ENCODE measurements around the gene LCN1.
"Not testable (repeated sequence)": the region's sequence is repeated elsewhere in the genome, so short reads cannot be mapped to it uniquely, and the experiment has no call there.

LCN1 gene

DNA sequence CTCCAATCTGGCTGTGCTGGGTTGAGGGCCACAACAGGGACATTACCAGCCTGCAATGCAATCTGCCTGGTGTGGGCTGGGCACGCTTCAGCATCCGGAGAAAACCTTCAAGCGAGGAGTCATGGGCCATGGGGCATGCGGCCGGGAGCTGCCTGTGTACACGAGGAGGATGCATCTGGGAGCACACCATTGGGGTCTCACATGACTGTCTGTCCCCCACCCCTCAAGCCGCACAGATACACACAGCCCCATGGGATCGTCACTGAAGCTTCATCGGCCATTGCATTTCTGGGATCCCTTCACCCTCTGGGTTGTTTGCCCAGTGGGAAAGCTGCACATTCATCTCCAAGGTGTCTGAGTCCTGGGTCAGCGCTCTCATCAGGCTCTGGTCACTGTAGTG lies 9.9 kb downstream of the LCN1 start:
- no peak for DNase-seq (ENCODE audit: low spot score)
- TF ChIP-seq, protein P1, sequence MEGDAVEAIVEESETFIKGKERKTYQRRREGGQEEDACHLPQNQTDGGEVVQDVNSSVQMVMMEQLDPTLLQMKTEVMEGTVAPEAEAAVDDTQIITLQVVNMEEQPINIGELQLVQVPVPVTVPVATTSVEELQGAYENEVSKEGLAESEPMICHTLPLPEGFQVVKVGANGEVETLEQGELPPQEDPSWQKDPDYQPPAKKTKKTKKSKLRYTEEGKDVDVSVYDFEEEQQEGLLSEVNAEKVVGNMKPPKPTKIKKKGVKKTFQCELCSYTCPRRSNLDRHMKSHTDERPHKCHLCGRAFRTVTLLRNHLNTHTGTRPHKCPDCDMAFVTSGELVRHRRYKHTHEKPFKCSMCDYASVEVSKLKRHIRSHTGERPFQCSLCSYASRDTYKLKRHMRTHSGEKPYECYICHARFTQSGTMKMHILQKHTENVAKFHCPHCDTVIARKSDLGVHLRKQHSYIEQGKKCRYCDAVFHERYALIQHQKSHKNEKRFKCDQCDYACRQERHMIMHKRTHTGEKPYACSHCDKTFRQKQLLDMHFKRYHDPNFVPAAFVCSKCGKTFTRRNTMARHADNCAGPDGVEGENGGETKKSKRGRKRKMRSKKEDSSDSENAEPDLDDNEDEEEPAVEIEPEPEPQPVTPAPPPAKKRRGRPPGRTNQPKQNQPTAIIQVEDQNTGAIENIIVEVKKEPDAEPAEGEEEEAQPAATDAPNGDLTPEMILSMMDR (IDR thresholded peaks at IDR 0.05; ENCODE audit: borderline replicate concordance, control extremely low read depth, extremely low read depth, insufficient read depth, missing control alignments) = no peak
- in situ Hi-C loops (cut with MboI; ENCODE audit: low sequenced_read_pairs, unreplicated experiment) = no loop called here

DNA sequence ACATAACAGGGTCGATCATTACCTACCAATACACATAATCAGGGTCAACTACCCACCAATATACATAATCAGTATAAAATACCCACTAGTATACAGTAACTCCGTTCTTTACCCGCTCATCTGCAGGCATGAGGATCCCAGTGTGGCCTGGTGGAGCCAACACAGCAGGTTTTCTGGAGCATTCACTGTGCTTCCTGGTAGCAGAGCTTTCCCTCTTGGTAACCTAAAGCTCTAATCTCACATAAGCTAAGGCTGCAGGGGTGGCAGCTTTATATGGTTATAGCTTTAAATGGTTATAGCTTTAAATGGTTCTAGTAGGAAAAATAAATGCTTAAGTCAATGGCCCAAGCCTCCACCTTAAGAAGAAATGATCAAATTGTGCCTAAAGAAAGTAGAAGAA lies 11.9 kb downstream of the LCN1 start:
- TF ChIP-seq, protein P1 (IDR thresholded peaks at IDR 0.05; ENCODE audit: borderline replicate concordance, control extremely low read depth, extremely low read depth, insufficient read depth, missing control alignments) = no peak
- in situ Hi-C loops (cut with MboI; ENCODE audit: low sequenced_read_pairs, unreplicated experiment) = no loop called here
- no peak for DNase-seq (ENCODE audit: low spot score)

DNA sequence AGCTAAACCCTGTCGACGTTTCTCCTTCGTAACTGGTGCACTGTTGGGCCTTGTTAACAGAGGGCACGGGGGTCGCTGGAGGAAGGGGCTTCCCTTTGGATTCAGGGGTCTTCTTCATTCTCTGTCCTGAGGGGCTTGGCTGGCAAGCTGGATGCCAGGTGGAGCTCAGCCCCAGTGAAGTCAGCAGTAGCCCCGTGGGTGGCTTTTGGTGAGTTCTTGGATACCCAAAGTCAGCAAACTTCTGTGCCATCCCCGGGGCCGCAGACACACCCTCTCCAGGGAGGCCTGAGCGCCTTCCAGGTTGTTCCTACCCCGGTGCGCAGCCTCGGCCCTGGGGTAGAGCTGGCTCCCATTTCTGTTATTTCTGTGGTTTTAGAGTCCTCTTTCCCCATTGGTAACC lies 12.4 kb downstream of the LCN1 start:
- TF ChIP-seq, protein P1 (IDR thresholded peaks at IDR 0.05; ENCODE audit: borderline replicate concordance, control extremely low read depth, extremely low read depth, insufficient read depth, missing control alignments) = no peak
- in situ Hi-C loops (cut with MboI; ENCODE audit: low sequenced_read_pairs, unreplicated experiment) = no loop called here
- no peak for DNase-seq (ENCODE audit: low spot score)

DNA sequence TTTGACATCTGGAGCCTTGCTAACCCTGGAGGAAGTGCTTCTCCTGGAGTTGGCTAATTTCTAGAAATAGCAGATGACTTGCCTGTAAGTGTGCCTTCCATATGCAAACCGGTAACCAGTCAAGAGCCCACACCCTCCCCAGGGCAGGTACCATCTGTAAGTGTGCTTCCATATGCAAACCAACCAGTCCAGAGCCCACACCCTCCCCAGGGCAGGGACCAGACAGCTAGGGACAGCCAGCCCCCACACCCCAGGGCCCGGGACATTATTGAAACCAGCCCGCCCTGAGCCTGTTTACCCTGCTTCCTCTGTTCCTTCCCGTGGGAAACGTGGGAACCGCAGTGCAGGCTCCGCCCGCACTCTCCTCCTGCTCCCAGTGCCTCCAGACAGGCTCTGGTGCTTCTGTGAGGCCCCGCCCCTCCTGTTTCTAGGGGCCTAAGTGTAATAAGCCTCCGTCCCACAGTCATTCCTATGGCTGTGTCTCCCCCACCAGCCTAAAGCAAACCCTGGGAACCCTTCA lies 13.0 kb downstream of the LCN1 start:
- DNase-seq (ENCODE audit: low spot score); in situ Hi-C loops (cut with MboI; ENCODE audit: low sequenced_read_pairs, unreplicated experiment): not testable (repeated sequence)

DNA sequence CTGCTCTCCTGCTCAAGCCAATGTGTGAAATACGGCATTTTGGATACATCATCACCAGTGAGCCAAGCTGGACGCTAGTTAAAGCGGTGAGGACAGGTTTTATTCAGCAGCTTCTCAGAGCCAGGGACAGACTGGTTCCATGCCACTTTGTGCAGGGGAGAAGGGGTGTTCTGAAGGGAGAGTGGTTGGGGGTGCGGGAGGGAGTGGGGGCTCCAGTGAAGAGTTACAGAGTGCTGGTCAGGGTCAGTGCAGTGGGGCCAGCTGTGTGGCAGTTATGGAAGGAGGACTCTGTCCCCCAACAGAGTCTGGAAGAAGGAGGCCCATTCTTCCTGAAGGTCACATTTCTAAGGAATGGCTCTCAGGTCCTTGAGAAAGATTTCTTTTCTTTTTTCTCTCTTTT lies 13.6 kb downstream of the LCN1 start:
- in situ Hi-C loops (cut with MboI; ENCODE audit: low sequenced_read_pairs, unreplicated experiment); DNase-seq (ENCODE audit: low spot score): not testable (repeated sequence)

DNA sequence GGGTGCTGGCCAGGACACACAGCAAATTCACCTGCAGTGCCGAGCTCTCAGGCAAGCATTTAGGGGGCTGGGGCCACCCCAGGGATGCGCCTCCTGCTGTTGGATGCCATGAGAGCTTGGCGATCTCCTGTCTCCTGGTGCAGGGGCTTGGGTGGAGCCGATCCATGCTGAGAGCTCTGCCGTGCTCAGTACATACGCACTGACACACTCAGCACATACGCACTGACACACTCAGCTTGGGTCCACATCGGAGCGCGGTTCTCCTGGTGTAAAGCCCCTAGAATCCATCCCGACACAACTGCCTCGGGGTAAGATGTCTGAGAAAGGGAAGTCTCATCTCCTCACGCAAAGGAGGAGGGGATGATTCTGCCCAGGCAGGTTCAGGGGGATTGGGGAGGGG lies 14.4 kb downstream of the LCN1 start:
- in situ Hi-C loops (cut with MboI; ENCODE audit: low sequenced_read_pairs, unreplicated experiment); DNase-seq (ENCODE audit: low spot score): not testable (repeated sequence)

DNA sequence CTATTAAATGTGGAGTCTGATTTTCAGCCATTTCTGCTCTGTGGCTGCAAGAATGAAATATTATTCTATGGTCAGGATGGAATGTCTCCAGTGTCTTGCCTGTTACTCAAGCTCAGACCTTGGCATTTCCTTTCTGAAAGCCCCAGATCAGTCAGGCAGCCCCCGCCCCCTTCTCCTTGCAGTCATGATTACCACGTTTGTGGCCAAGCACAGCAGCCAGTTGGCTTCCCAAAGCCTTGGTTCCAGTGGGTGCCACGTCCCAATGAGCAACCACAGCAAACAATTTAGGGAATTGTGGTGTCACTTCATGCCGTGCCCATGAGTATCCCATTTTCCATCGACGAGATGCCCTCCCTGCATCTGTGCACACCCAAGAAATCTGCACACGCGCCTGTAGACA lies 15.0 kb downstream of the LCN1 start:
- in situ Hi-C loops (cut with MboI; ENCODE audit: low sequenced_read_pairs, unreplicated experiment) = no loop called here

DNA sequence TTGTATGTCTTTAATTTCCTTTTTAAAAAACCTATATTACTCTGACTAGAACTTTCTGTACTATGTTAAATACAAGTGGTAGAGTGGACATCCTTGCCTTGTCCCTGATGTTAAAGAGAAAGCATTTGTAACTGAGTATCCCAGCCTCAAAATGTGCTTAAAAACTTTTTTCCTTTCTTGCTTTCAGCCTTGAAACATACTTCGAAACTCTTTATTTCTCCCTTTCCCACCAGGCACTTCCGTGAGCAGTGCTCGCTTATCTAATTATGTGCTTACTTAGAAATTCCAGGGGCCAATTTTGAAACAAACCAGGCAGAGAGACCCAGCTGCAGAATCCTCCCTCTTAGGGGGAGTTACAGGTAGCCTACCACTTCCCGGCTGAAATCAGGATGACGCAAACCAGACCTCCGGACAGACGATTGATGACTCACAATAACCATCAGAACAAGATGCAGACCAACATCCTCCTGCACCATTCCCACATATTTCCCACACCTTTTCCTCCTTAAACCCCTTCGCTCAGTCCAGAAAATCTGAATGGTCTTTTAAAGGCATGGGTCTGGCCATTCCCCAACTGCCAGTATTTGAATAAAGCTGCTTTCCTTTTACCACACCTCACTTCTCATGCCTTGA lies 22.1 kb downstream of the LCN1 start:
- DNase-seq (ENCODE audit: low spot score); in situ Hi-C loops (cut with MboI; ENCODE audit: low sequenced_read_pairs, unreplicated experiment): not testable (repeated sequence)

More for the DNA sequence above, 15.0 kb downstream of the LCN1 start:
- DNase-seq (ENCODE audit: low spot score) = no peak
- TF ChIP-seq, protein P1 (IDR thresholded peaks at IDR 0.05; ENCODE audit: borderline replicate concordance, control extremely low read depth, extremely low read depth, insufficient read depth, missing control alignments) = no peak

DNA sequence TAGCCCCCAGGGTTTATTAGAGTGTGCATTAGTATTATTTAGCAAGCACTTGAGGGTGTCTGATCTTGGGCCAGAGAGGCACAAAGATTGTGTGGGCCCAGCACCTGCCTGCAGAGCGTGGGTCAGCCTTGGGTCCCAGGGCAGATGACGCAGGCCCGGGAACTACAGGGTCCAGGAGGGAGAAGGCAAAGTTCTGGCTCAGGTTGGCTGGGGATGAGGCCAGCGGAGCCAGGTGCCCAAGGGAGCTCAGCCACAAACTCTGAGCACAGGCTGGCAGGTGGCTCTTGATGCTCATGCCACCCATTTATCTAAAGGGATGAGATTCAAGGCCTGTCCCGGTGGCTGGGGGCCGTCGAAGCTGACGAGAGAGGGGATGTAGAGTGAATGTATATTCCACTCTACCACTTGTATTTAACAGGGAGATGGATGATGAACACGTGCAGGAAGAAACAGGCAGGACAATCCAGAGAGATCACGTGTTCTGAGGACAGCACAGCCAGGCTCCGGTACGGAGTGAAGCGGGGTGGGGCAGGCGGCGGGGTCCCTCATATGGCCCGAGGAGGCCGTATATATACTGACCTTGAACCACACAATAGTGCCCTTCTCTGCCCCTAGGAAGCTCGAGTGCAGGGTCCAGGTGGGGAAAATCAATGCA lies 23.9 kb downstream of the LCN1 start:
- in situ Hi-C loops (cut with MboI; ENCODE audit: low sequenced_read_pairs, unreplicated experiment) = no loop called here
- no peak for DNase-seq (ENCODE audit: low spot score)
- TF ChIP-seq, protein P1 (IDR thresholded peaks at IDR 0.05; ENCODE audit: borderline replicate concordance, control extremely low read depth, extremely low read depth, insufficient read depth, missing control alignments) = no peak

DNA sequence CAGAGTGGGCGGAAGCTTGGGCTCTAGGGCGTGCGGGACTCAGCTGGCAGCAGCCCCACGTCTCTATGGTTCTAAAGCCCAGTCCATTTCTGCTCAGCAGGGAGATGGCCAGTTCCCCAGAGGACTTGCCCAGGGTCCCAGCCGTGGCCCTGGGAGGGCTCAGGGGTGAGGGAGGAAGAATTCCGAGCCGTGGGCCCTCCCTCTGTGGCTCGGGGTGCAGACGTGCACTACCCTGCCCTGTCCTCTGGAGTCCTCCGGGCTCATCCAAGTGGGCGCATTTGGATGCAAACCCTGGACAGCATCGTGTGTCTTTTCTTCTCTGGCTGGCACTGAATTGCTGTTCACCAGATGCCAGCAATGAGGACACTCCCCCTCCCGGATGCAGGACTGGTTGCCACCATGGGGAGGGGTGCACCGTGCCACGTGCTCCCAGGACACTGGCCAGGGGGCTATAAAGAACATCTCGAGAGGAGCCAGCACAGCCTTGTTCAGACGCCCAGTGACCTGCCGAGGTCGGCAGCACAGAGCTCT lies 24.5 kb downstream of the LCN1 start, which contains the start of gene OBP2A:
OBP2A (plus strand) TSS at position 481 of the 531 bp plus-strand sequence. CDS start 55 bp downstream, outside the sequence.
- DNase-seq (ENCODE audit: low spot score); in situ Hi-C loops (cut with MboI; ENCODE audit: low sequenced_read_pairs, unreplicated experiment): not testable (repeated sequence)

DNA sequence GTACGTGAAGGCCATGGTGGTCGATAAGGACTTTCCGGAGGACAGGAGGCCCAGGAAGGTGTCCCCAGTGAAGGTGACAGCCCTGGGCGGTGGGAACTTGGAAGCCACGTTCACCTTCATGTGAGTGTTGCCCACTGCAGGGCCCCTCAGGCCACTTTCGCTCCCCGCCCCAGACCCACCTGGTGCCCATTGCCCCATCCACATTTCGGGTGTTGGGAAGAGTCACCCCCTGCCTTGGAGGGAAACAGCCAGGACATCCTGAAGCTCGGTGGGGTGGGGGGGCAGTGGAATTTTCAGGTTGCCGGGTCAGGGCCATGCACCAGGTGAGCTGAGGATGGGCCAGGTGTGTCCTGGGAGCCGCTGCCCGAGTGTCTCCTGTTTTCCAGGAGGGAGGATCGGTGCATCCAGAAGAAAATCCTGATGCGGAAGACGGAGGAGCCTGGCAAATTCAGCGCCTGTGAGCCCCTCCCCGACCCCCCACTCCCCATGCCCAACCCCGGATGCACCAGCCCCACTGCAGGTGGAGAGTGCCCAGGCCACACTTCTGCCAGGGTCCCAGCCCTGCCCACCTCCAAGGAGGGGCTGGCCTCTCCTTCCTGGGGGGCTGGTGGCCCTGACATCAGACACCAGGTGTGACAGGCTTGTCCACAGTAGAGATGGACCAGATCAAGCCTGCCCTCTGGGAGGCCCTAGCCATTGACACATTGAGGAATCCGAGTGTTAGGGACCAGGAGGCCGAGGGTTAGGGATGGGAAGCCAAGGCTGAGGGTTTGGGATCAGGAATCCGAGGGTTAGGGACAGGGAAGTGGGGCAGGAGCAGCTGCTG lies 25.8 kb downstream of the LCN1 start:
- in situ Hi-C loops (cut with MboI; ENCODE audit: low sequenced_read_pairs, unreplicated experiment); DNase-seq (ENCODE audit: low spot score): not testable (repeated sequence)
